HG03097 (cell line): ENCODE measurements around the gene SAMD14.
A peak's percentile ranks its signal among the peaks of the same experiment; 100 is the strongest.

Experiments used
- ATAC-seq: cut with Tn5 transposase; IDR thresholded peaks from one replicate; pipeline ENCODE4 v1.9.1; 2021; ENCODE audit not compliant: unreplicated experiment, low FRiP score

Gene SAMD14

DNA sequence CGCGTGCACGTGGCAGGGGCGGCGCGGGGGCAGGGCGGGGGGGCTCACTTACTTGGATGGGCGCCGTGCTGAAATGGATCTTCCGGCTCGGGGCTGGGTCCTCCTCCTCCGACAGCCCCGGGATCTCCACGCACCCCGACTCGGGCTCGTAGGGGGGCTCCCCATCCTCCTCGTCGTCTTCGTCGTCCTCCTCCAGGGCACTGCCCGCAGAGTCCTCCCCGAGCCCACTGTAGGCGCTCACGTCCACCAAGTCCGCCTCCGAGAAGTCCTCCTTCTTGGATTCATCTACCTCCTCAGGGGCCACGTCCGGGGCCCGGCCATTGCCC lies 19.1 kb upstream of the SAMD14 start:
- no peak for ATAC-seq

DNA sequence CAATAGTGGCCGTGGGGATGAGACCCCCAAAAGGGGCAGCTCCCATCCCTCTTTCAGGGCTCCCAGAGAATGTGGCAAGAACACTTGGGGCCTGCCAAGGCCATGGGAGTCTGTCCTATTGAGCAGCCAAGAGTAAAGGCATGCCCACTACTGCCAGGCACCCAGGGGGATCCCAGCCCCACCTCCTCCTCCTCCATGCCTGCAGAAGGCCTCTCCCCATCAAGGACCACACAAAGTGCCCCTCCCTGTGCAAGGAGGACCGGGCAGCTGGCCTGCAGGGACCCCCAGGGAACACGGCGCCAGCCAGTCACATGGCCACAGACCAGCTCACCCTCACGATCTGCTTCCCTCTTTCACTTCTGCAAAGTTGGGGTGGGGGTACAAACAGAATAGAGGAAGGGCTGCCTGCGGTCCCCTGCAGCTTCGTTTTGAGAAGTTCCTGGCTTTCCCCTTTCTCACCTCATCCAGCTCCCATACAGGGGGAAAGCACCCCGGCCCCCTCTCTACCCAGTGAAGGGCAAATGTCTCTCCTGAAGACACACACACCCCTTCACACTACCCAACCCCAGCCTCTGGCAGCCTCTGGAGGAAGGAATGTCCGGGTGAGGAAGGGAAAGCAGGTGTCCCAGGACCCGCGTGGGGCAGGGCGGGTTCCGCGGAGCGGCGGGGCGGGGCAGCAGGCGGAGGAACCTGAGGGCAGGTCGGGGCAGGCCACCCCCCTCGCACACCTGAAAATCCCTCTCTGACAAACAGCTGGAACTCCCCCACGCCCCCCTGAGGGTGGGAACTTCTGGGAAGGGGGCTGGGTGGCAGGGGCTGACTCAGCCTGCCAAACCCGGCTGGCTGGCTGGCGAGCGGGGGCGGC lies 18.5 kb upstream of the SAMD14 start:
- ATAC-seq: peak; percentile 25

DNA sequence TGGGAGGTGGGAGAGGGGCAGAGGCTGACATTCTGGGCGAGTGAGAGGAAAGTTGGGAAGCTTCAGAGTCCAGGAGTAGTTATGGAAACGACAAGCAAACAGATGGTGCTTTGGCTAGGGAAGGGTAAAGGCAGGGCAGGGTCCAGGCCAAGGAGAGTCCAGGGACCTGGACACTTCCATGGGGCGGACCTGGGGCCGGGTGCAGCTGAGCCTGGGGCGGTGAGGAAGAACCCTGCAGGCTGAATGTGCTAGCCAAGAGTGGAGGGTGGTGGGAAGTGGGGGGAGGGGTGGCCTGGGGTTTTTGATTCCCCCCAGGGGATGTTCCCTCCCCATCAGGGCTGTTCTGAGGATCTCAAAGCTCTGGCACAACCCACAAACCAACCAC lies 17.9 kb upstream of the SAMD14 start:
- ATAC-seq: no peak

DNA sequence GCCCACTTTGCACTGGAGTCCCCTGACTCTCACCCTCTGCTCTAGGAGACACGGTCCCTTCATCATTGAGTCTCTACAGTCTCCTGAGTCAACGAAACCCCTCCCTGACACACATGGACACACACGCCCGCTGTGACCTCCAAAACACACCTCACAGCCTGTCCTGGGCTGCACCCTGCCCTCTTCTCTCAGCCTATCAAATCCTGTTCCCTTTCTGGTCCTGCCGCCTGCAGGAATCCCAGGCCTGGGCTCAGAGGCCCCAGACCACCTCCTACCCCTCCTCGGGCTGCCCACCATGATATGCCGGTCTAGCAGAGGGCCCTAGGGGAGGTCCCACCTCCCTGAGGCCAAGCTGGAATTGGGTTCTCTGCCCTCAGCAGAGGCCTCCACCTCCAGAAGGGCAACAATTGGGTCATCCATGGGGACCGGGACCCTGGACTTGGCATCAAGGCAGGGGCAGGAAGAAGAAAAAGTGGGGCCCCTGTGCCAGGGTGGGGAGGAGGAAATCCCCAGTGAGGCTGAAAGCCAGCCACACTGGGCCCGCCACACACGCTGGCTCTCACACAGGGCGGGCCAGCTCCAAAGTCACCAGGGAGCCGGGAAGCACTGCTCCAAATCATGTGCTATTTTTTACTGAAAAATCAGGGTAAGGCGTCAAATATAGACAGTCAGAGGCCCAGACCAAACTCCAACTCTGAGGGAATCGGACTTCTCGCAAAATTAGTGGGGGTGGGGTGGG lies 17.1 kb upstream of the SAMD14 start:
- no peak for ATAC-seq

DNA sequence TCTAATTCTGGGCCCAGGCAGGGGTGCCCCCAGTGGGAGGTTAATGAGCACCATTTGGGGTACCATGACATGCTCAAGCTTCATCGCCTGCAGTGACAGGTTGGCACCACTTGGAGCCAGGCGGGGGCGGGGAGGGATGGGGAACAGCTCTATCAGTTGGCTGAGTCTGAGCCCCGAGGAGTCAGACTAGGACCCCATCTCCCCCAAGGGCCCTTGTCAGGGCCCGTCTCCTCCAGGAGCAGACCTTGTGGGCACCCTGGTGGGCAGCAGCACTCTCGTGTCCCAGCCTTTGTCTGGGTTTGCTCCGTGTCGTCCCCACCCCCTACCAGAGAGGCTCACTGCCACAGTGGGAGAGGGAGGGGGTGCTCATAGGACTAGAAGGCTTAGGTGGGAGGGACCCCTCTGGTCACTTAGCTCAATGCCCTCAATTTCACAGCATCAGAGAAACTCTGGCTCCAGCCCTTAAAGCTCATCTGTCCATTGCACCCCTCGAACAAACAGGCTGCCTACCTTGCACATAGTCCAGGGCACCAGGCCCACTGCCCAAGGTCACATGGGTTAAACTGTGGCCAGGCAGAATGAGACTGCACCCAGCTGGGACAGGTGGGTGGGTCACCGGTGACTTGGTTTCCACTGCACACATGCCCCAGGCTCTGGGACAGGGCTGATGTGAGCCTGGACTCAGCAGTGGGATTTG lies 16.4 kb upstream of the SAMD14 start:
- no peak for ATAC-seq

DNA sequence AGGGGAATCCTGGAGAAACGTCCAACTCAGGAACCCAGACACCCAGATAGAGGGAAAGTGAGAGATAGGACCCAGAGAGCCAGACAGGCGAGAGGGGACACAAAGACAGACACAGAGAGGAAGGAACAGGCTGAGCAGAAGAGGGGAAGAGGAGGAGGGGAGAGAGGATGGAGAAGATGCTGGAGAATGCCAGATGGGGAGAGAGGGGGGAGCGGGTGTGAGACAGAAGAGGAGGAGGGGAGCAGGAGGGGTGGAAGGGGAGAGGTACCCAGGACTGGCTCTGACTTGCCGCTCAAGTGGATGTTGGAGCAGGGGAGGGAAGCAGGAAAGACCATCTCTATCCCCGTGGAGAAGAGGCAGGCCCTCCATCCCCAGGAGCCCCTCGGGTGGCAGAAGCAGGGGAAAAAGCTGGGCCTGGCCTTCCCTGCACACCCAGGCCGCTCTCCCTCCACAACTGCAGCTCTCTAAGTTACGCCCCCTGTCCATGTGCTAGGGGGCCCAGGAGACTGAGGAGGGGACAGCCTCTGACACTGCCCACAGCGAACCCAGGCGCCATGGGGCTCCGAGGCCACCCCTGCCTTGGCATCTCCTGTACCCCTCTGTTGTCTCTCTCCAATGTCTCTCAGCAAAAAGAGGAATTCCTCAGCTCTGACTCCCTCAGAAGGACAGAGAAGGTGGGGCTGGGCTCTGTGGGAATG lies 15.7 kb upstream of the SAMD14 start:
- ATAC-seq: no peak

DNA sequence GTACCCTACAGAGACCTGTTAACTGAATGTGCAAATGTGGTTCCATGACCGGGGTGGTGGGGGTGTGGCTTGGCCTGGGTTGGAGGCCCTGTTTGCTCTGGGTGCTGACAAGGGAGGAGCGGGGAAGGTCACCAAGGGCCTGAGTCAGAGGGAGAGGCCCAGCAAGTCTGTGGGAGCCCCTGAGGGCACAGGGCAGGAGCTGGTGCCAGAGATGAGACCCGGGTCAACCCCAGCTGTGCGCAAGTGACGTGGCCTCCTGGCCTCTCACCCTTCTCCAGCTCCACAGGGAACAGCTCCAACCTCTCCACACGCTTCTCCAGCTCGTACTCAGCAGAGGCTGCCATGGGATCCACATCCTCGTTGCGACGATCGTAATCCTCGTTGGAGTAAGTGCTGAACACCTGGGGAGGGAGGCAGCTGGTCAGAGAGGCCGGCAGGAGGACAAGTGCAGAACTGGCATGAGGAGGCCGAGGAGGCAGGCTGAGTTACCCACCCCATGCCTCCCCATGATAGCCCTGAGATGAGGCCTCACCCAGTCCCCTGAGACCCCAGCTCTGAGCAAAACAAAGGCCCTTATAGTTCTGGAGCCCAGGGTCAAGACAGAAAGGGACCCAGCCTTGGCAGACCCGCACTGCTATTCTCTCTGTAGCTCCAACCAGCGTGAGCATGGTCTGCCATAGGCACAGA lies 15.0 kb upstream of the SAMD14 start:
- no peak for ATAC-seq

DNA sequence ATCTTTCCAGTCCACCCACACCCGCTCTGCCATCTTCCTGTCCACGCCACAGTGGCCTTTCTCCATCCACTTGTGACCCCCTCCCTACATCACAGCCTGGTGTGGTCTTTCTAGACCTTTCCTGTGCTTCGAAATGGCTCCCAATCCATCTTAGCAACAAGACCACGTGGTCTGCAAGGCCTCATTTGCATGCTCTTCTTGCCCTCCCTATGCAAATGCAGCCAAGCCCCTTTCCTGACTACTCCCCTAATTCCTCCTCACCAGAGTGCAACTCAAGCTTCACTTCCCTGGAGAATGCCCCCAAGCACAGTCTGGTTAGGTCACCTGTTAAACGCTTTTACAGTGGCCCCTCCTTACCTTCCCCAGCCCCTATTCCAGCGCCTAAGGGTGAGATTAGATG lies 14.4 kb upstream of the SAMD14 start:
- ATAC-seq: no peak

DNA sequence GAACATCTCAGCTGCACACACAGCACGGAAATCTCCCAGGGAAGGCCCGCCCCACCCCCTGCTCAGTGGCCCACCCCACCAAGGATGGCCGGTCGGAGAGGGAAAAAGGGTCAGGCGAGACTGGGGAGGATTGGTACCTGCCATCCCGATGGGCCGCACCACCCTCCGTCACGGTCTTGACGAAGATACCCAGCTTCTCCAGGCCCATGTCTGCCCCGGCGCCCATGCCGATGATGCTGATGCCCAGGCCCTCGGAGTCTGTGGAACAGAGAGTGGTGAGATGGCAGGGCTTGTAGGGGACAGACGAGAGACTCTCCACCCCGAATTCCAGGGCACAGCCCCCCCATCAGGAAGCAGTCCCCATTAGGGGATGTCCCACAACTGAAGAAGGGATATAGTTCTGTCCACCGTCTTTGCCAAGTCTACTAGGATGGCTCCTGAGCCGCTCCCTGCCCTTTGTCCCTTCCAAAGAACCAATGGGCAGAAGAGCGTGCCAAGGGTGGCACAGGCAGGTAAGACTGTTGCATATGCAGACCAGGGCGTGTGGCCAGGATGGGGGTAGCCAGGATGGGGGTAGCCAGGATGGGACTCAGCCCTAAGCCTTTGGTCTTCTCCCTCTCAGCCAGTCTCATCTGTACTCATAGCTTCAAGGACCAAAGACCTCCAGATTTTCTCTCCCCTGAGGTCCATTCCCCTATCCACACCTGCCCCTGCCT lies 13.7 kb upstream of the SAMD14 start:
- ATAC-seq: no peak

DNA sequence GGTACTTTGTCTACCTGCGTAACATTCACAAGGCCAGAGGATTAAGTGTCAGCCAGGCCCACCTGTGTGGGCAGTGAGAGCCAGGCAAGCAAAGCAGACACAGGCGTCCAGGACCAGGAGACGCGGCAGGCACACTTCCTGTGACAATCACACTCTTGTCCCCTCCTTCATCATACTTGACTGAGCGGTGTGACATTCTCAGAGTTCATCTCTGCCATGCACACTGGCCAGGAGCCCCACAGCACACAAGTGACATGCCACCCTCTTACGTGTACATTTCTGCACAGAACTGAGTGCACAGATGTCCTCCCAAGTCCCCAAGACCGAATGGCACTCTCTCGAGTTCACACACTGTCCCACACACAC lies 11.8 kb upstream of the SAMD14 start:
- ATAC-seq: no peak

DNA sequence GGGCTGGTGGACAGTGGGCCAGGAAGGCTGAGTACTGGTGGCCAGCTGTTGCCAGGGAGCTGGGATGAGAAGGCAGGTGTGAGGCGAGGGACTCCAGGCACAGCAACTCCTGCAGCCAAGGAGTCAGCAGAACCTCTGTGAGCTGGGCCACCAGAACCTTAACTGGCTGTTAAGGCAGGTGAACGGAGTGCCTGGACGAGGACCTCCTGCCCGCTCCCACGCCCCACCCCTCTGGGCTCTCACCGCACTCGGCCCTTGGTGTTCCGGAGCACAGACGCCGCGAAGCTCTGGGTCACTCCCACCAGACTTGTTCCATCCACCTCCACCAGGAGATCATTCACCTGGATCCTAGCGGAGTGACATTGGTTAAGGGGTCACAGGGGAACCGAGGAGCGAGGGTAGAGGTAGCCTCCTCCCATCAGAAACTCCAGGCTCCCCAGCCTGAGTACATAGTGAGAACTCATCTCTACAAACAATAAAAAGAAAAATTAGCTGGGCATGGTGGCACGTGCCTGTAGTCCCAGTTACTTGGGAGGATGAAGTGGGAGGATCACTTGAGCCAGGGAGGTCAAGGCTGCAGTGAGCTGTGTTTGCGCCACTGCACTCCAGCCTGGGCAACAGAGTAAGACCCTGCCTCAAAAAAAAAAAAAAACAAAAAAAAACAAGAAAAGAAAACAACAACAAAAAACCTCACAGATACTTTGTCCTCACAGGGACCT lies 11.2 kb upstream of the SAMD14 start:
- ATAC-seq: no peak

DNA sequence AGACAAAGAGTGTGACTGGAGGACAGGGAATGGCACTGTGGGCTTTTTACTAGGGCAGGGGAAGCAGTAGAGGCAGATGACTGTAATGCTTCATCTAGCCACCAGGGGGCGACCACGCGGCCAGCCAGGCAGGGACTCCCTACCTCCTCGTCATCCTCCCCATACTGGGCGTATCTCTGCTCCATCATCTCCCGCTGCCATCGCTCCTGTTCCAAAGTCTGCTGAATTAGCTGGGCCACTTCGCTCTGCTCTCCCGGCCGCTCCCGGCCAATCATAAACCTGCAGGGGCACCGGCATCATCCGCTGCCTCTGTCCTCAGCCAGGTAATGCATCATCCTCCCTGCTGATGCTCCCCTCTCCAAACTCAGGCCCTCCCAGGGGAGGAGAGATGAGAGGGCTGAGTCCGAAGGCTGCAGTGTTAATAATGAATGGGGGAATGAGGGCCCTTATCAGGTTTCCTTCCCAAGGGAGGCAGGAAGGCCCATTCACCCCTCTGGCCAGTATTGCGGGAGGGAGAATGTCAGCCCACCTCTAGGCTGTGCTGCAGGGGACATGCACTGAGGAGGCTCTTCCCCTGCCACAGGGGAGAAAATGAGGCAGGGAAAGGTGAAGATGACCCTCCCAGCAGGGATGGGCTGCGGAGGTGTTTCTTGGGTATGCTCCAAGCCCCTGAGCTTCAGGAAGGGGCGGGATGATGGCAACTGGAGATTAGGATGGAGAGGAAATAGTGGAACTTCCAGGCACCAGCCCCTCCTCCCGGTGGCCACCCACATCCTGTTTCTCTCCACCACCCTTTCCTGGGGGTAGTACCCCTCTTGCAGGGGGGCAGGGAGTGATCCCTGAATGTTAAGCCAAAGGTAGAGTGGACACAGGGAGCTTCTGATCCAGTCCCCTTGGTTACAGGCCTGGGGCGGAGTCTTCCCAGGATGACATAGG lies 10.3 kb upstream of the SAMD14 start:
- peak; percentile 54 for ATAC-seq

DNA sequence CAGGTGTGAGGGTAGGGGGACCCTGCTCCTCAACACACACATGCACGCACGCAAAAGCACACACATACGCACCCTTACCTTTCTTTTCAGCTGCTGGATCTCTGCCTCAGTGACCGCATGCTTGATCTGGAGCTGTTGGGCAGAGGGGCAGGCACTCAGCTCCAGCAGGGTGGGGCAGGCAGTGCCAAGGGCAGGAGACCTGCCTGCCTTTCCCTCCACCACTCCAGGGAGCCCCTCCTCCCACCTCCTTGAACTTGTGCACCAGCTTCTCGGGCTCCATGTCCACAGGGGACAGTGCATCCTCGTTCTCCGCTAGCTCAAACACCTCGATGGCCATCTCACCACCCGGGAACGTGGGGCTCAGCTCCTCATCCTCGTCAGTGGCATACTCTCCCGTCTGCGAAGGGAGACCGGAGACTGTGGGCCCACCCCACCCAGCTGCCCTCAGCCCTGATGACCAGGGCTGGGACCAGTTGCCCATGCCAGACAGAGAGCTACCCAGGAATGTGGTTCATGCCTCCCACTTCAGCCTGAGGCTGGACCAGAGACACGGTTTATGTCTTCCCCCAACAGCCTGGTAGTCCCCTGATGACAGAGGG lies 9.3 kb upstream of the SAMD14 start:
- ATAC-seq: no peak

DNA sequence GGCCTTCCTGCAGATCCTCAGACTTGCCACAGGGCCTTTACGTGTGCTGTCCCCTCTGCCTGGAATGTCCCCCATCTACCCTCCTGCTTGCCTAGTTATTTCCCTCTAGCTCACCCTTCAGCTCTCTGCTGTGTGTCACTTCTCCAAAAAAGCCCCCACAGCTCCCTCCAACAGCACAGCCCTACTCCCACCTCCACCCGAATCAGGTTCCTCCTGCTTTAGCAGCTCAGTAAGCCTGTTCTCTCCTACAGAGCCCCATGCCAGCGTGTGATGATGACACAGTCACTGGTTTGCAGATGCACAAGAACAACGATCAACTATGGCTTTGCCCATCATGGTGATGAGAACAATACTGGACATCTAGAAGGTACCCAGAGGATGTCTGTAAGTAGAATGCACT lies 7.1 kb upstream of the SAMD14 start:
- ATAC-seq: no peak

DNA sequence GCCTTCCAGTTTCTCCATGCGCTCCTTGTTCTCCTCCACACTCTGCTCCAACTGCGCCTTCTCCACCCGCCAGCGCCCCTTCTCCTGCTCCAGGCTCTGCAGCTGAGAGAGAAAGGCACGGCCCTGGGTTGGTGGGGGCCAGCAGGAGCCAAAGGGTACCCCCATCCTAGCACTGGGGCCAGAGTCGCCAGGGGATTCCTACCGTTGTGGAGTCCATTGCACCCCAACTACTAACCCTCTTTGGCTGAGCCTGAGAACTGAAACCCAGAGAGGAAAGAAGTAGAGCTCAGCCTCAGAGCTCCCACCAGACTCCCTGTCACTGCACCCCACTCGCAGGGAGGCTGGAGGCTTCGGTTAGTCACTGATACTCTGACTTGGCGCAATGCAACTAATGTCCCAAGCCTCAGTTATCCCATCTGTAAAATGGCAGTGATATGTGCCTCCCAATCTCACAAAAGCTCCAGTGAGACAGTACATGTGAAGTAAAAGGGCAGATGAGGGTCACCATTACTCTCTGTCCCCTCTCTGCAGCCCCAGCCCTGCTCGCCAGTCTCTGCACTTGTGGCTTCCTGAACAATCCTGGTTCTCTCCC lies 6.2 kb upstream of the SAMD14 start:
- ATAC-seq: no peak

DNA sequence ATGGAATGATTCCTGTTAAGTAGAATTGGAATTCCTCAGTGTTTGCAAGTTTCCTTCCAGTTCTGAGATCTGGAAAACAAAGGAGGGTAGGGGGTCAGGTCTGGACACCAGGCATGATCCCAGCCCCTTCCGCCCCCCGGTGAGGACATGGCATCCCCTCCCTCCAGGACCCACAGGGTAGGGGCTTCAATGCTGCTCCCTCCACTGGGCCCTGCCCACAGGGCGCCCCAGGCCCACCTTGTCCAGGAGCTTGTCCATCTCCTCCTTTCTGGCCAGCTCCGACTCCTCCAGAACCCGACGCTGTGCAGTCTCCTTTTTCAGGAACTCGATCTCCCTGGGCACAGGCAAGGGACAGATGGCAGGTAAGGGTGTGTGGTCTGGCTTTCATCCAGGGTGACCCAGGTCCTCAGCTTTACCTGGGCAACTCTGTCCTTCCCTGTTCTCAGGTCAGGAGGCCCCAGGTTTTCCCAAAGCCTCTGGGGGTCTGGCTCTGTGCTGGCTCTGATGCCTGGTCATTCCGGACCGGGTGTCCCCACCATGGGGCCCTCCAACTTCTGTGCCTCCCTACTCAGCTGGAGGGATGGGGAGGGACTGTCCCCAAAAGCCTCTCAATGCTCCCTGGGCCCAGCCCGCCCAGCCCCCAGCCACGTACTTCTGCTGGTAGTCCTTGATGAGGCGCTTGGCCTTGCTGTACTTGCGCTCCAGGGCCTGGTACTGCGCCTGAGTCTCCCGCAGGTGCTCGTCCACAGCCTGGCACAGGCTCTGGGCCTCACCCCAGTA lies 5.5 kb upstream of the SAMD14 start:
- ATAC-seq: no peak
